Endothelial cell (in vitro differentiated cells): ENCODE data around the gene CCDC142. TPM values are rescaled to one million over a fixed set of nuclear protein-coding genes. Genes with fewer than 3 reads are reported as not detected.
A peak's percentile ranks its signal among the peaks of the same experiment; 100 is the strongest.

Source experiments
- DNase-seq: peaks from one replicate; pipeline ENCODE4 v3.0.0; 2021; ENCODE audit warnings: low spot score
- H3K27ac Mint-ChIP-seq: one replicate; pipeline ENCODE4 v1.8.0; 2021; ENCODE audit warnings: mixed read lengths, inconsistent platforms; ENCODE audit not compliant: unreplicated experiment
- H3K27me3 Mint-ChIP-seq: one replicate; pipeline ENCODE4 v1.8.0; 2021; ENCODE audit warnings: mild to moderate bottlenecking, moderate library complexity, mixed read lengths, inconsistent platforms; ENCODE audit not compliant: unreplicated experiment
- H3K36me3 Mint-ChIP-seq: one replicate; pipeline ENCODE4 v1.8.0; 2021; ENCODE audit warnings: mild to moderate bottlenecking, low read depth, mixed read lengths, inconsistent platforms; ENCODE audit not compliant: unreplicated experiment
- H3K4me1 Mint-ChIP-seq: one replicate; pipeline ENCODE4 v1.8.0; 2021; ENCODE audit warnings: mild to moderate bottlenecking, mixed read lengths, inconsistent platforms; ENCODE audit not compliant: unreplicated experiment
- H3K4me3 Mint-ChIP-seq: one replicate; pipeline ENCODE4 v1.8.0; 2021; ENCODE audit warnings: mild to moderate bottlenecking, mixed read lengths, inconsistent platforms; ENCODE audit not compliant: unreplicated experiment
- H3K9me3 Mint-ChIP-seq: one replicate; pipeline ENCODE4 v1.8.0; 2021; ENCODE audit warnings: mixed read lengths, inconsistent platforms; ENCODE audit not compliant: unreplicated experiment
- CTCF ChIP-seq: fragments of 200-600 bp; sonication (generic); IDR thresholded peaks from one replicate; pipeline ENCODE4 v1.5.0; 2021; ENCODE audit warnings: antibody characterized with exemption; ENCODE audit not compliant: unreplicated experiment
- total RNA-seq: library from RNA; stranded (reverse); fragmentation: NEBNext Ultra II Directional; extraction: Animal tissue kit (Norgen Biotek cat#: 25700); gene quantifications from one replicate; pipeline ENCODE4 v1.2.1, GENCODE V29; 2021; ENCODE audit not compliant: unreplicated experiment

The CCDC142 gene
- total RNA-seq, 1 donor from 2014 or later = 20.7 TPM

DNA sequence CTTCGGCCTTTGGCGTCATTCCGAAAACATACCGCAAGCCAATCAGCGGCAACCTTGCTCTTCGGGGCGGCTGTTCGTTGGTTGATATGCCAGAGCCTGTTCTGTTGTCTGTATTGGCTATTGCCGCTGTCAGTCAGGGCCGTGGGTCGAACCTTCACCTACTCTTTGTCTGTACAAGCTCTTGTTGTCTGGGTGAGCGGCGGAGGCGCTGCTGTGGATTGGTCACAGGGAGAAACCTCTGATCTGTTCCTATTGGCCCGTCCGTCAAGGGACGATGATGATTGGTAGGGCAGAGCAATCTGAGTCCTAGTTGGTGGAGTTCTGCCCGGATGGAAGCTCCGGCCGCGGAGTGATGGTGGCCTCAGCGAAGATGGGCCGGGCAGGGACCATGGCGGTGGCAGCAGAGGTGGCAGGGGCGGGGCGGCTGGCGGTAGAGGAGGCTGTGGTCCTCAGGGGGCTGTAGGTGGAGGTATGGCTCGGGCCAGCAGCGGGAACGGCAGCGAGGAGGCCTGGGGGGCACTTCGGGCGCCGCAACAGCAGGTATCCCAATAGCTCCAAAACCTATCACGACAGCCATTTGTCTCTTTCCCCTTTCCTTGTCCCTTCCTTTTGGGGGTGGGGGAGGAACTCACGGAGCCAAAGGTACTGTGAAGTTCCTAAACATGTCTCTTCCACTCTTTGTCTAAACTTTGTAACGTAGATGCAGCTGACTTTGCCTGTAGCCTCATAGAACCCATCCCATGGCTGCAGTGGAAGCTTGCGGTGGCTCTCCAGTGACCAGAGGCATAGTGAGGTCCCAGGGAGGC is 24.5 kb downstream of the CCDC142 start, which contains the start of gene WBP1:
Gene WBP1 (plus strand): TSS at position 307 of the 806 bp plus-strand sequence. CDS start 165 bp downstream, at position 472.
- H3K27me3 Mint-ChIP-seq = peaks cover 15% of the 10 kb centered on the region
- no peaks in the 10 kb centered on the region for H3K9me3 Mint-ChIP-seq
- TF ChIP-seq CTCF = no peak
- peaks cover 14% of the 10 kb centered on the region for H3K36me3 Mint-ChIP-seq
- H3K4me1 Mint-ChIP-seq = peaks cover 37% of the 10 kb centered on the region
- H3K27ac Mint-ChIP-seq = peak within 1 kb of the TSS; percentile 89
- peak; percentile 97 for DNase-seq
- H3K4me3 Mint-ChIP-seq = peak within 1 kb of the TSS; percentile 98

GRCh38 chr2:74457549-74458131 is 25.2 kb downstream of the CCDC142 start:
- TF ChIP-seq CTCF = no peak
- peak; percentile 57 for DNase-seq
- H3K4me1 Mint-ChIP-seq = peaks cover 38% of the 10 kb centered on the region
- H3K36me3 Mint-ChIP-seq = peaks cover 7% of the 10 kb centered on the region
- peak overlapping the region; percentile 89 for H3K27ac Mint-ChIP-seq
- H3K9me3 Mint-ChIP-seq = no peaks in the 10 kb centered on the region
- peak overlapping the region; percentile 98 for H3K4me3 Mint-ChIP-seq
- H3K27me3 Mint-ChIP-seq = peaks cover 9% of the 10 kb centered on the region

- Mint-ChIP-seq H3K36me3 (peaks cover 5% of the 10 kb centered on the region), H3K9me3 (no peaks in the 10 kb centered on the region), H3K4me1 (peaks cover 42% of the 10 kb centered on the region), H3K4me3 (peak overlapping the region; percentile 75), H3K27me3 (peaks cover 9% of the 10 kb centered on the region), H3K27ac (no peak overlapping the region)
- DNase-seq = no peak
- TF ChIP-seq CTCF = no peak
Measured at GRCh38 chr2:74457129-74457548, 25.7 kb downstream of the CCDC142 start.

GRCh38 chr2:74454654-74455511 is 27.9 kb downstream of the CCDC142 start, which contains the start of gene INO80B:
TSS of gene INO80B (plus strand) at chr2:74455087. CDS start at chr2:74455117, 30 bp downstream.
- DNase-seq = peak; percentile 94
- Mint-ChIP-seq H3K4me1 (peaks cover 40% of the 10 kb centered on the region), H3K27me3 (peaks cover 9% of the 10 kb centered on the region), H3K27ac (peak within 1 kb of the TSS; percentile 79), H3K4me3 (peak within 1 kb of the TSS; percentile 97), H3K36me3 (peaks cover 5% of the 10 kb centered on the region), H3K9me3 (no peaks in the 10 kb centered on the region)
- TF ChIP-seq CTCF = no peak
